ENCODE results near the gene EFNA2.
"Not testable (repeated sequence)": the region's sequence is repeated elsewhere in the genome, so short reads cannot be mapped to it uniquely, and the experiment has no call there.

Gene EFNA2

GRCh38 chr19:1285737-1286360 lies at the start of gene EFNA2:
EFNA2 (plus strand) TSS chr19:1285873; CDS start chr19:1286169, 296 bp downstream.
- no peak for DNase-seq

- DNase-seq = no peak
These were observed 49.1 kb upstream of the EFNA2 start for GRCh38 chr19:1236576-1236975.

GRCh38 chr19:1237027-1237659 lies 48.5 kb upstream of the EFNA2 start:
- DNase-seq = no peak

GRCh38 chr19:1237754-1238368 lies 47.8 kb upstream of the EFNA2 start, which contains the start of gene CBARP:
CBARP (minus strand) TSS chr19:1238005; CDS start chr19:1236100, 1,905 bp downstream.
- DNase-seq = no peak

GRCh38 chr19:1238369-1239303 lies 47.0 kb upstream of the EFNA2 start:
- DNase-seq = no peak

- no peak for DNase-seq
These were observed 46.3 kb upstream of the EFNA2 start for GRCh38 chr19:1239420-1239795.

GRCh38 chr19:1239796-1240737 lies 45.6 kb upstream of the EFNA2 start:
- peak; percentile 96 for DNase-seq

GRCh38 chr19:1240925-1241324 lies 44.7 kb upstream of the EFNA2 start:
- no peak for DNase-seq

- peak; percentile 97 for DNase-seq
These were observed 44.1 kb upstream of the EFNA2 start, which contains the start of gene ATP5F1D for GRCh38 chr19:1241417-1242095. ATP5F1D (plus strand) TSS chr19:1241751; CDS start chr19:1241851, 100 bp downstream.

GRCh38 chr19:1243768-1244692 lies 41.6 kb upstream of the EFNA2 start:
- peak; percentile 87 for DNase-seq

- peak; percentile 30 for DNase-seq
These were observed 40.8 kb upstream of the EFNA2 start for GRCh38 chr19:1244693-1245451.

GRCh38 chr19:1245494-1246264 lies 40.0 kb upstream of the EFNA2 start:
- no peak for DNase-seq

- not testable (repeated sequence) for DNase-seq
These were observed 39.2 kb upstream of the EFNA2 start for GRCh38 chr19:1246265-1247087.

GRCh38 chr19:1247748-1248138 lies 37.9 kb upstream of the EFNA2 start:
- DNase-seq = no peak

- DNase-seq = peak; percentile 81
These were observed 37.4 kb upstream of the EFNA2 start, which contains the start of gene MIDN for GRCh38 chr19:1248139-1248785. MIDN (plus strand) TSS chr19:1248583; CDS start chr19:1250297, 1,714 bp downstream.

- DNase-seq = peak; percentile 79
These were observed 36.8 kb upstream of the EFNA2 start for GRCh38 chr19:1248786-1249297.

All from activated CD4-positive, alpha-beta T cell treated with anti-CD3 and anti-CD28 coated beads, Interleukin-10, Interleukin-2, amounts not matched to agents 100 ng/mL and 50 ng/mL, durations not matched to agents 16 hours and 8 hours (primary cell).